Cardiac muscle cell (in vitro differentiated cells and primary cell): ENCODE results near the gene GPATCH2. TPM values are rescaled to one million over a fixed set of nuclear protein-coding genes. Genes with fewer than 3 reads are reported as not detected.
"Not testable (repeated sequence)": the region's sequence is repeated elsewhere in the genome, so short reads cannot be mapped to it uniquely, and the experiment has no call there.

Experiments used
- DNase-seq, 2 donors: peaks; one replicate each; pipeline versions ENCODE4 v3.0.0 to v3.0.0-alpha.2; 2010 to 2017; ENCODE audit warnings: low read depth in 1 of 2, low spot score in 1 of 2
- H3K27ac ChIP-seq: fragments of 200-600 bp; sonication (generic); 2 replicates; pipeline ENCODE4 v1.5.1; 2016
- H3K27me3 ChIP-seq: fragments of 200-600 bp; sonication (generic); 2 replicates; pipeline ENCODE4 v1.6.0; 2016; ENCODE audit warnings: control low read depth
- H3K36me3 ChIP-seq: fragments of 200-600 bp; sonication (generic); 2 replicates; pipeline ENCODE4 v1.5.1; 2016; ENCODE audit warnings: control low read depth
- H3K4me1 ChIP-seq: fragments of 200-600 bp; sonication (generic); 2 replicates; pipeline ENCODE4 v1.8.1; 2017; ENCODE audit warnings: low read depth, mild to moderate bottlenecking, mixed run types
- H3K4me3 ChIP-seq: fragments of 200-600 bp; sonication (generic); 2 replicates; pipeline ENCODE4 v1.5.1; 2016; ENCODE audit warnings: mild to moderate bottlenecking
- H3K9me3 ChIP-seq: fragments of 200-600 bp; sonication (generic); 2 replicates; pipeline ENCODE4 v1.5.1; 2017; ENCODE audit warnings: low read depth, mild to moderate bottlenecking, control low read depth
- CTCF ChIP-seq: IDR thresholded peaks from 2 replicates; pipeline ENCODE4 v1.5.1; 2012; ENCODE audit warnings: low read depth, mild to moderate bottlenecking, low read length
- polyA plus RNA-seq: library from polyadenylated mRNA; unstranded; fragments of >200 nt; fragmentation: Nextera tagmentation; extraction: Ambion mirVana; gene quantifications from 2 replicates; pipeline ENCODE4 v1.2.1, GENCODE V29; 2016
- total RNA-seq: library from RNA; depleted of rRNA; stranded (reverse); fragments of >200 nt; gene quantifications from 2 replicates; pipeline ENCODE4 v1.2.3, GENCODE V29; 2016

The GPATCH2 gene
- total and polyA plus RNA-seq, 2 experiments from 2014 or later, result 9.8 to 16.7 TPM

GRCh38 chr1:217392441-217392840 lies 238.4 kb downstream of the GPATCH2 start:
- no peaks in the 10 kb centered on the region for H3K4me1 ChIP-seq
- no peaks in the 10 kb centered on the region for H3K36me3 ChIP-seq
- TF ChIP-seq CTCF, result no peak
- H3K9me3 ChIP-seq, result no peaks in the 10 kb centered on the region
- no peaks in the 10 kb centered on the region for H3K27me3 ChIP-seq
- H3K4me3 ChIP-seq, result no peak overlapping the region
- DNase-seq, result no peak
- no peak overlapping the region for H3K27ac ChIP-seq

- Histone ChIP-seq H3K27me3 (no peaks in the 10 kb centered on the region), H3K9me3 (no peaks in the 10 kb centered on the region), H3K4me3 (no peak overlapping the region), H3K36me3 (no peaks in the 10 kb centered on the region), H3K4me1 (no peaks in the 10 kb centered on the region), H3K27ac (no peak overlapping the region)
- TF ChIP-seq CTCF, result no peak
- DNase-seq, result no peak
Observed at GRCh38 chr1:217389895-217390294, 241.0 kb downstream of the GPATCH2 start.

DNA sequence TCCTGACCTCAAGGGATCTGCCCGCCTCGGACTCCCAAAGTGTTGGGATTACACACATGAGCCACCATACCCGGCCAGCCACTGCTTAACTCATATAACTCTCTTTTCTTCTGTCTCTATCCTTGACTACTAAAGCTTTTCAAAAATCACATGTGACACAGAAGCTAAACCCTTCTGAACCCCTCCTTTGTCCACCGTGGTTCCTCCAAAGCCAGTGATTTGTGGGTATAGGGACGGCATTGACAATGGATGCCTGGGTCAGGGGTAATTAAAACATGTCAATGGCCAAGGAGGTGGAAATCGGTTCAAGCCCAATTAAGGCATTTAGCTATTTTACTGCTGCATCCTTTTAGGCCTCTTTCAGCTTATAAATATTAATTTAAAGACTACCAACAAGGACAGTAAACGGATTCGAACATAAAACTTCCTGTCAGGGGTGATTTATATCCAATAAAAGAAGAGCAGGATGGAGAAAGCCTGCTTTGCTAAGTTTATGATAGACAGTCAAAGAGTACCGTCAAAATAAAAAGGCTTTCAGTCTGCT lies 242.3 kb downstream of the GPATCH2 start:
- no peaks in the 10 kb centered on the region for H3K4me1 ChIP-seq
- no peak overlapping the region for H3K27ac ChIP-seq
- no peak for TF ChIP-seq CTCF
- H3K4me3 ChIP-seq, result no peak overlapping the region
- H3K36me3 ChIP-seq, result no peaks in the 10 kb centered on the region
- no peak for DNase-seq
- H3K9me3 ChIP-seq, result no peaks in the 10 kb centered on the region
- no peaks in the 10 kb centered on the region for H3K27me3 ChIP-seq

- DNase-seq, result not testable (repeated sequence)
Observed at GRCh38 chr1:217381773-217382172, 249.1 kb downstream of the GPATCH2 start.

DNA sequence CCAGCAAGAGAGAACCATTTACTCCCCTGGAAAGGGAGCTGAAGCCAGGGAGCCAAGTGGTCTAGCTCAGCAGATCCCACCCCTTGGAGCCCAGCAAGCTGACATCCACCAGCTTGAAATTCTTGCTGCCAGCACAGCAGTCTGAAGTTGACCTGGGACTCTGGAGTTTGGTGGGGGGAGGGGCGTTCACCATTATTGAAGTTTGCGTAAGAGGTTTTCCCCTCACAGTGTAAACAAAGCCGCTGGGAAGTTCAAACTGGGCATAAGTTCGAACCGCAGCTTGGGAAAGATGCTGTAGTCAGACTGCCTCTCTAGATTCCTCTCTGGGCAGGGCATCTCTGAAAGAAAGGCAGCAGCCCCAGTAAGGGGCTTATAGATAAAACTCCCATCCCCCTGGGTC lies 251.1 kb downstream of the GPATCH2 start:
- H3K27me3 ChIP-seq, H3K4me1 ChIP-seq, DNase-seq, H3K27ac ChIP-seq, H3K36me3 ChIP-seq, H3K9me3 ChIP-seq, H3K4me3 ChIP-seq: not testable (repeated sequence)

More at GRCh38 chr1:217381773-217382172, 249.1 kb downstream of the GPATCH2 start:
- not testable (repeated sequence) for H3K9me3 ChIP-seq, H3K27ac ChIP-seq, H3K4me3 ChIP-seq, H3K36me3 ChIP-seq, H3K4me1 ChIP-seq, H3K27me3 ChIP-seq

DNA sequence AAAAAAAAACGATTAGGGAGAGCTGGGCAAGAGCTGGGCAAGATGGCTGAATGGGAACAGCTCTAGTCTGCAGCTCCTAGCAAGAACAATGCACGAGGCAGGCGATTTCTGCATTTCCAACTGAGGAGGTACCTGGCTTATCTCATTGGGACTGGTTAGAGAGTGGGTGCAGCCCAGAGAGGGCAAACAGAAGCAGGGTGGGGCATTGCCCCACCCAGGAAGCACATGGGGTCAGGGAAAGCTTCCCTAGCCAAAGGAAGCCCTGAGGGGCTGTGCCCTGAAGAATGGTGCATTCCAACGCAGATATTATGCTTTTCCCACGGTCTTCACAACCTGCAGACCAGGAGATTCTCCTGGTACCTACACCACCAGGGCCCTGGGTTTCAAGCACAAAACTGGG lies 251.6 kb downstream of the GPATCH2 start:
- H3K4me3 ChIP-seq, result no peak overlapping the region

More for the DNA sequence above, 251.6 kb downstream of the GPATCH2 start:
- no peaks in the 10 kb centered on the region for H3K4me1 ChIP-seq
- no peak for TF ChIP-seq CTCF
- H3K36me3 ChIP-seq, result no peaks in the 10 kb centered on the region
- no peaks in the 10 kb centered on the region for H3K9me3 ChIP-seq
- H3K27me3 ChIP-seq, result no peaks in the 10 kb centered on the region
- no peak overlapping the region for H3K27ac ChIP-seq
- no peak for DNase-seq

Other genes with a start within 250 kb of the GPATCH2 start
- gene SPATA17, start 254 bp upstream of the GPATCH2 start, total RNA-seq, result 1.2 TPM in 2 replicates
- gene SPATA17, start 254 bp upstream of the GPATCH2 start, polyA plus RNA-seq, result 2.6 and 6.5 TPM in 2 replicates